ENCODE results near the gene GGA1. TPM values are rescaled to one million over a fixed set of nuclear protein-coding genes. Genes with fewer than 3 reads are reported as not detected.

Gene GGA1
- total and polyA plus RNA-seq, 9 of the 15 experiments (the other 6 are each of a cell fraction or from before 2014, with no cell fraction given): 1.5 to 69.5 (median 31.6) TPM

GRCh38 chr22:37643225-37643847 lies 34.7 kb downstream of the GGA1 start (continued):
- TF ChIP-seq TFAP4 (CRISPR knock-in tag; IDR thresholded peaks at IDR 0.05; ENCODE audit: borderline replicate concordance): peak; percentile 38; the same call in 1 of the 2 replicates
- no peak for TF ChIP-seq STAG1 (CRISPR knock-in tag; IDR thresholded peaks at IDR 0.05; ENCODE audit: borderline replicate concordance)
- TF ChIP-seq MAFG (tag; conservative IDR thresholded peaks at IDR 0.05): no peak
- no peak for TF ChIP-seq ZNF584 (CRISPR knock-in tag; IDR thresholded peaks at IDR 0.05; ENCODE audit: low read depth)
- no peak for TF ChIP-seq THAP12 (CRISPR knock-in tag; IDR thresholded peaks at IDR 0.05)
- TF ChIP-seq ETS1 (conservative IDR thresholded peaks at IDR 0.05; ENCODE audit: control insufficient read depth, low read depth, low read length): no peak
- TF ChIP-seq U2AF2 (optimal IDR thresholded peaks at IDR 0.05; ENCODE audit: low read depth, low read length): no peak
- peak; percentile 53 to 67 for TF ChIP-seq RAD21 (CRISPR knock-in tag; conservative IDR thresholded peaks at IDR 0.05 in 1 of 2, IDR thresholded peaks at IDR 0.05 in 1 of 2)
- TF ChIP-seq ZNF699 (CRISPR knock-in tag; IDR thresholded peaks at IDR 0.05; ENCODE audit: insufficient replicate concordance): no peak
- no peak for TF ChIP-seq ZNF785 (CRISPR knock-in tag; IDR thresholded peaks at IDR 0.05)
- no peak for TF ChIP-seq ZSCAN32 (CRISPR knock-in tag; IDR thresholded peaks at IDR 0.05)
- TF ChIP-seq SOX6 (IDR thresholded peaks at IDR 0.05): no peak
- TF ChIP-seq ZBTB33 (CRISPR knock-in tag; IDR thresholded peaks at IDR 0.05): no peak
- TF ChIP-seq FOXM1 (IDR thresholded peaks at IDR 0.05; ENCODE audit: low read depth): no peak
- TF ChIP-seq FOXM1 (CRISPR knock-in tag; IDR thresholded peaks at IDR 0.05; ENCODE audit: low read depth): no peak
- no peak for TF ChIP-seq FOXK1 (CRISPR knock-in tag; IDR thresholded peaks at IDR 0.05; ENCODE audit: borderline replicate concordance)
- no peak for TF ChIP-seq HMG20A (CRISPR knock-in tag; conservative IDR thresholded peaks at IDR 0.05)
- peak; percentile 58 for TF ChIP-seq SMC3 (conservative IDR thresholded peaks at IDR 0.05; ENCODE audit: insufficient read depth, low read depth, low read length)

Data from K562 (cell line).